Cardiac septum (tissue), 1 donor: Measurements from ENCODE around the gene NAV3. TPM values are rescaled to one million over a fixed set of nuclear protein-coding genes. Genes with fewer than 3 reads are reported as not detected.
"Not testable (repeated sequence)": the region's sequence is repeated elsewhere in the genome, so short reads cannot be mapped to it uniquely, and the experiment has no call there.

ENCODE experiments used
- DNase-seq: peaks from one replicate; pipeline ENCODE4 v3.0.0-alpha.2; 2020; ENCODE audit warnings: low spot score
- intact Hi-C: fragments of 100-400 bp; cut with DNase I; formaldehyde crosslinking; loops from one replicate; pipeline ENCODE4 v1.14.0; 2022
- total RNA-seq: library from RNA; stranded (reverse); fragmentation: NEBNext Ultra II Directional; extraction: Animal tissue kit (Norgen Biotek cat#: 25700); gene quantifications from one replicate; pipeline ENCODE4 v1.2.1, GENCODE V29; 2021
- donor health status: DM: no; HTN: no; CAD: no.

The NAV3 gene
- total RNA-seq, 1 donor from 2014 or later = 2.9 TPM

DNA sequence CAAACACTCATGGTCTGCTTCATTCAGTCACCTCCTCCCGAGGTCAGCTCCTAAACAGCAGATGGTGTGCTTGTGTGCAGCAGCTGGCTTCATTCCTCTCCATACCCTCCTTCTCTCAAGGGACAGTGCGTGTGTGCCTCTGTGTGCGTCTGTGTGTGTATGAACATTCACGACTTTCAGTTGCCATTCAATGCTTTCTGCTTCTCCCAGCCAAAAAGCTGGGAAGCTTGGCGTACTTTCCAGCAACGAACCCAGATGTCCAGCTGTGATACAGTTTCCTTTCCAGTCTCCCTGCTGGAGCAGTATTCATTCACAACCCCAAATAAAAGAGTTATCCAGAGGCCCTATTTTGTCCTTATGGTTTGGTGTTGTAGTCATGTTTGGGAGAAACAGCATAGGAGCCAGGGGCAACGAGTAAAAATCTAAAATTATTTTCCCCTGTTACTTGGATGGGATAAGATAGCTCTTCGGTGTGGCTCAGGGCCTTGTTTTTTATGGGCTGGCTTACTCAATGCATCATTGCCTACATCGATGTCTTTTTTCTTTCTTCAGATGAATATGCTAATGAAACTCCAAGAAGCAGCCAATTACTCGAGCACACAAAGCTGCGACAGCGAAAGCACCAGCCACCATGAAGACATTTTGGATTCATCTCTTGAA lies 379.3 kb downstream of the NAV3 start:
- intact Hi-C loops = no loop called here
- DNase-seq = no peak

DNA sequence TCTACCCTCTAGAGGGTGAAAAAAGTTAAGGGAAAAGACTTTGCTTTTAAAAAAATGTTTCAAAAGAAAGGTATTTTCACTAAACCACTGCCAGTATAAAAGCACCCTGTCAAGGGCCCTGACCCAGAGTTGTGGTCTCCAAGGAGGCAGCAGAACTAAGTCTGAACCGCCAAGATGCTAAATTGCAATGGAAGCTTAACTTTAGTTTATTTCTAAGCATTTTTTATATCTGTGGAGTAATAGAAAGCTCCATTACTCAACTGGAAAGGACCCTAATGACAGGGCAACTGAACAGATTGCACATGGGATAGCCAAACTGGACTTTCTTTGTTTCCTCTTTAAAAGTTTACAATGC lies 379.8 kb downstream of the NAV3 start:
- intact Hi-C loops = no loop called here
- DNase-seq = no peak

GRCh38 chr12:78210894-78211302 lies 380.2 kb downstream of the NAV3 start:
- intact Hi-C loops = no loop called here
- no peak for DNase-seq

DNA sequence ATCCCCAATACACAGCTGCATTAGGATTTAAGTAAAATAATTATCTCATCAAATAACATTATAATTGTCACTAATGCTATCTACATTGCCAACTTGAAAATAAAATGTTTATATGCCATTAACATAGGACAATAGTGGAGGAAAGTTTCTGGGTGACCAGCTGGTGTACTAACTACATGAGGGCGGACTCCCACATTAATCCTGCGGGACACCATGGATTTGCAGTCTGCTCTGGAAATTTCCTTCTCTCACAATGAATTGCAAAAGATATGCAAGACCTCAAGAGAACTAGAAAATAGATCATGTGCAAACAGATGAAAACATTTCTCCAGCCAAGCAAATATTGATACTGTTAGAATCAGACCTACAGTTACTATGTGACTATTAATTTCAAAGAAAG lies 390.1 kb downstream of the NAV3 start:
- intact Hi-C loops = no loop called here
- DNase-seq = no peak

GRCh38 chr12:78224154-78224553 lies 393.5 kb downstream of the NAV3 start:
- intact Hi-C loops = no loop called here
- DNase-seq = no peak

- no peak for DNase-seq
- intact Hi-C loops = no loop called here
These were observed 396.1 kb downstream of the NAV3 start for GRCh38 chr12:78226763-78227162.

GRCh38 chr12:78229591-78230101 lies 399.0 kb downstream of the NAV3 start:
- intact Hi-C loops = no loop called here
- DNase-seq = no peak

- intact Hi-C loops = no loop called here
These were observed 402.1 kb downstream of the NAV3 start for GRCh38 chr12:78232756-78233155.

GRCh38 chr12:78236264-78236663 lies 405.6 kb downstream of the NAV3 start:
- intact Hi-C loops = no loop called here

More at GRCh38 chr12:78232756-78233155, 402.1 kb downstream of the NAV3 start:
- DNase-seq = no peak

DNA sequence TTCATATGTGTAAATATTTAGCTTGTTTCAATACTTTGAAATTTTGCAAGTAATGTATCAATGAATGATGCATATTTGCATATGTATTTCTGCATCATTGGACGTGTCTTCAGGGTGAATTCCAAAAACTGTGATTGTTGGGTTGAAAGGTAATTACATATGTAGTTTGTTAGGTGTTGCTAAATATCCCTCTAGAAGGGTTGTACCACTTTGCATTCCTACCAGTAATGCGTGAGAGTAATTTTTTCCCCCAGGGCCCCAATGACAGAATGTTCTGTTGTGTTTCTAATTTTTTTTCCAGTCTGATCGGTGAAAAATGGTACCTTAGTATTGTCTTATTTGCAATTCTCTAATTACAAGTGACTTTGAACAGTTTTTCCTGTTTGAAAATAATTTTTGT lies 408.9 kb downstream of the NAV3 start:
- intact Hi-C loops = no loop called here

More at GRCh38 chr12:78236264-78236663, 405.6 kb downstream of the NAV3 start:
- DNase-seq = no peak

DNA sequence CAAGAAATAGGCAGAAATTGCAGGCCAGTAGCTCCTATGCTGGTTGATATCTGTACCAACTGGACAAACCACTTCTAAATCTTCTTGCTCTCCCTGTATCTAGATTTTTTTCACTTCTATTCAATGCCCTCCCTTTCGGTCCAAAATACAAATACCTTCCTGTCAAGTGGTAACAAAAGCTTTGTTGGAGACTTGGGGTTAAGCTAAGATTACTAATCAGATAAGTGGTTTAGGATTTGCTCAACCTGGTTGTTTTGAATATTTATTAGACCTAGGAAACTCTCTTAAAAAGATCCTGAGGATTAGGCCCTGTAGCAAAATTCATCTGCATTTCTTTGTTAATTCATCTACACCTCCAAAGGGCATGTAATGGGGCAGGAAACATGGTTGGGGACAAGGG lies 410.1 kb downstream of the NAV3 start:
- no peak for DNase-seq
- intact Hi-C loops = no loop called here

More for the DNA sequence above, 408.9 kb downstream of the NAV3 start:
- DNase-seq = no peak

- DNase-seq = no peak
- intact Hi-C loops = no loop called here
These were observed 410.8 kb downstream of the NAV3 start for GRCh38 chr12:78241446-78241845.

DNA sequence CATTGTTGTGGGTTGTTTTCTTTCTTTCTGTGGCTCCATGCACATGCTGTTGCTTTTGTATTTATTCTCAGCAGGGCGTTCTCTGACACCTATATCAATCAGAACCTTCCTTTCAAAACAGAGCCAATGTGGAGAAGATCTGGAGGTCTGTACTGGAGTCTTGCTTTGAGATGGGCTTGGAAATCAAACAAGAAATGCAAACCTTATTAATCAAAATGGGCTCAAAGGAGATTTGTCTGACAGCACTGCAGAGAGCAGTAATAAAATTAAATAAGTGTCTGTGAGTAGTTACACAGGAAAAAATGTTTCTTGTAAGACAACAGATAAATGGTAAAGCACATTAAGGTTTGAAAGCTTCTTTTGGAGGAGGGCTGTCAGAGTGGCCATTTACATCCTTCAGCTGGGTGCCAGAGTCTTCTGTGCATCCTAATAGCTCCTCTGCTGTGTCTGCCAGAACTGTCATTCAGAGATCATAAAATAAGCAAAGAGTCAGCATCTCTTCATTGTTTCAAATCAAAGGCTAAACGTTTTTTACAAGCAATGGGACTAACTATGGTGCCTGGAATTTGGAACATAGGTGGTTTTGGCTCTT lies 414.3 kb downstream of the NAV3 start:
- no peak for DNase-seq
- intact Hi-C loops = no loop called here

- no peak for DNase-seq
- intact Hi-C loops = no loop called here
These were observed 417.6 kb downstream of the NAV3 start for GRCh38 chr12:78248321-78248720.

GRCh38 chr12:78249578-78249977 lies 418.9 kb downstream of the NAV3 start:
- intact Hi-C loops = no loop called here
- no peak for DNase-seq

GRCh38 chr12:78257662-78258061 lies 427.0 kb downstream of the NAV3 start:
- intact Hi-C loops, DNase-seq: not testable (repeated sequence)

DNA sequence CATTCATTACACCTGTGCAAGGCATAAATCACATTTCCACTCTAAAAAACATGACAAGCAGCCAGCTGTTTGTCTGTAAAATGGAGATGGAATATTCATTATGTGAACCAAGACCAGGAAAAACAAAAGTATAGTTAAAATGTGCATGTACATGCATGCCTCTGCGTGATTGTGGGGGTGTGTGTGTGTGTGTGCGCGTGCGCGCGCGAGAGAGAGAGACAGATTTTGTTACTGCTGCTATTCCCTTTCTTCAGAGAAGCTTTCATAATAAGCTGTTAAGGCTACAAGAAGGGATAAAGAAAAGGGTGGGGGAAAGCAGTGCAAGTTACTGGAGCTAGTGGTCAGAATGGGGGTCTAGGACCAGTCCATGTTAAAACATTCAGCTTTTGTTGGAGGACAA lies 430.3 kb downstream of the NAV3 start:
- intact Hi-C loops = no loop called here
- DNase-seq = no peak

- intact Hi-C loops = no loop called here
- DNase-seq = no peak
These were observed 431.2 kb downstream of the NAV3 start for GRCh38 chr12:78261901-78262300.
